HEK293T (cell line): Measurements from ENCODE around the gene ACCSL.
A peak's percentile ranks its signal among the peaks of the same experiment; 100 is the strongest.

Experiments used
- CTCF ChIA-PET: fragments of 350-600 bp; formaldehyde crosslinking; extraction: SDS; loops from one replicate; lab custom pipeline; 2021; ENCODE audit warnings: antibody characterized with exemption, inconsistent platforms; lab: Yijun Ruan, JAX
- POLR2A ChIA-PET: fragments of 350-600 bp; formaldehyde crosslinking; extraction: SDS; loops from one replicate; lab custom pipeline; 2020; ENCODE audit warnings: antibody characterized with exemption, inconsistent platforms; lab: Yijun Ruan, JAX
- DNase-seq: peaks from one replicate; pipeline ENCODE4 v3.0.0; 2012; ENCODE audit warnings: mixed read lengths; ENCODE audit errors: extremely low spot score
- ARNT ChIP-seq: fragments of 450-650 bp; IDR thresholded peaks from 2 replicates; pipeline ENCODE4 v1.6.1; 2017; ENCODE audit warnings: mild to moderate bottlenecking
- BHLHE40 ChIP-seq: fragments of 450-650 bp; IDR thresholded peaks from 2 replicates; pipeline ENCODE4 v1.6.1; 2016; ENCODE audit warnings: mild to moderate bottlenecking, moderate library complexity, borderline replicate concordance
- CTBP1 ChIP-seq: fragments of 450-650 bp; IDR thresholded peaks from 2 replicates; pipeline ENCODE4 v1.6.1; 2016; ENCODE audit warnings: borderline replicate concordance
- ELF4 ChIP-seq: fragments of 450-650 bp; IDR thresholded peaks from 2 replicates; pipeline ENCODE4 v1.6.1; 2017; ENCODE audit warnings: antibody characterized with exemption
- FOXA1 ChIP-seq: fragments of 450-650 bp; IDR thresholded peaks from 2 replicates; pipeline ENCODE4 v1.6.1; 2016; ENCODE audit warnings: mild to moderate bottlenecking
- FOXK2 ChIP-seq: fragments of 450-650 bp; IDR thresholded peaks from 2 replicates; pipeline ENCODE4 v1.6.1; 2016; ENCODE audit warnings: mild to moderate bottlenecking
- FOXM1 ChIP-seq: fragments of 450-650 bp; IDR thresholded peaks from 2 replicates; pipeline ENCODE4 v1.6.1; 2017; ENCODE audit warnings: mild to moderate bottlenecking, borderline replicate concordance
- HDGF ChIP-seq: fragments of 450-650 bp; IDR thresholded peaks from 2 replicates; pipeline ENCODE4 v1.6.1; 2017; ENCODE audit warnings: antibody characterized with exemption, borderline replicate concordance
- L3MBTL2 ChIP-seq: fragments of 450-650 bp; conservative IDR thresholded peaks from 2 replicates; pipeline ENCODE4 v1.6.1; 2016; ENCODE audit warnings: mild to moderate bottlenecking
- LEF1 ChIP-seq: fragments of 450-650 bp; IDR thresholded peaks from 2 replicates; pipeline ENCODE4 v1.6.1; 2017; ENCODE audit warnings: mild to moderate bottlenecking, borderline replicate concordance
- NFRKB ChIP-seq: fragments of 450-650 bp; IDR thresholded peaks from 2 replicates; pipeline ENCODE4 v1.6.1; 2016; ENCODE audit warnings: mild to moderate bottlenecking, moderate library complexity
- PKNOX1 ChIP-seq: fragments of 450-650 bp; IDR thresholded peaks from 2 replicates; pipeline ENCODE4 v1.6.1; 2016
- SP1 ChIP-seq: fragments of 450-650 bp; IDR thresholded peaks from 2 replicates; pipeline ENCODE4 v1.6.1; 2017
- SUZ12 ChIP-seq: fragments of 450-650 bp; IDR thresholded peaks from 2 replicates; pipeline ENCODE4 v1.6.1; 2016; ENCODE audit warnings: mild to moderate bottlenecking
- TARDBP ChIP-seq: fragments of 450-650 bp; IDR thresholded peaks from 2 replicates; pipeline ENCODE4 v1.6.1; 2016
- ZNF384 ChIP-seq: fragments of 450-650 bp; IDR thresholded peaks from 2 replicates; pipeline ENCODE4 v1.6.1; 2016

ACCSL gene

GRCh38 chr11:44032299-44033085 is 15.3 kb upstream of the ACCSL start:
- DNase-seq, result no peak
- ChIA-PET POLR2A (no interaction called here), CTCF (interaction anchor here (1.4 kb wide), 2 partner anchors 143 to 144 kb away, joined by 3 read pairs; no protein-coding TSS in a partner anchor)
- TF ChIP-seq SUZ12 (no peak), FOXM1 (no peak), ELF4 (no peak), L3MBTL2 (no peak), ZNF384 (no peak), NFRKB (no peak), ARNT (no peak), LEF1 (no peak), TARDBP (no peak), HDGF (no peak), FOXK2 (no peak), PKNOX1 (no peak), CTBP1 (no peak), BHLHE40 (no peak), FOXA1 (no peak), SP1 (no peak)

- ChIA-PET POLR2A (no interaction called here), CTCF (interaction anchor here (0.5 to 1.4 kb wide), 2 partner anchors 144 to 527 kb away, joined by 3 read pairs; no protein-coding TSS in a partner anchor)
Measured at GRCh38 chr11:44033411-44033850, 14.3 kb upstream of the ACCSL start.

GRCh38 chr11:44033856-44034255 is 13.9 kb upstream of the ACCSL start:
- no peak for DNase-seq
- CTCF ChIA-PET, result interaction anchor here (0.5 to 1.4 kb wide), 3 partner anchors 141 to 527 kb away, joined by 3 read pairs; no protein-coding TSS in a partner anchor
- POLR2A ChIA-PET, result no interaction called here
- TF ChIP-seq ARNT (no peak), HDGF (no peak), CTBP1 (no peak), LEF1 (no peak)

More at GRCh38 chr11:44033411-44033850, 14.3 kb upstream of the ACCSL start:
- TF ChIP-seq NFRKB (no peak), ZNF384 (no peak), SP1 (no peak), FOXK2 (no peak), TARDBP (no peak), FOXA1 (no peak), ELF4 (no peak), FOXM1 (no peak), BHLHE40 (no peak), SUZ12 (no peak), CTBP1 (no peak), LEF1 (no peak), ARNT (no peak), L3MBTL2 (no peak), HDGF (no peak), PKNOX1 (no peak)
- no peak for DNase-seq

GRCh38 chr11:44034639-44035038 is 13.1 kb upstream of the ACCSL start:
- ChIA-PET POLR2A (no interaction called here), CTCF (interaction anchor here (1.1 kb wide), 1 partner anchor 142 kb away, joined by 3 read pairs; no protein-coding TSS in a partner anchor)
- DNase-seq, result no peak
- no peak for TF ChIP-seq NFRKB

- ChIA-PET POLR2A (no interaction called here), CTCF (interaction anchor here (0.6 kb wide), 1 partner anchor 456 kb away, joined by 3 read pairs; no protein-coding TSS in a partner anchor)
- TF ChIP-seq ARNT (no peak), L3MBTL2 (no peak), HDGF (no peak), TARDBP (no peak), PKNOX1 (no peak), FOXK2 (no peak), SUZ12 (no peak), FOXM1 (no peak), ZNF384 (no peak)
- peak; percentile 79 for DNase-seq
Measured at GRCh38 chr11:44036811-44037657, 10.7 kb upstream of the ACCSL start.

GRCh38 chr11:44037658-44037998 is 10.2 kb upstream of the ACCSL start:
- POLR2A ChIA-PET, result no interaction called here
- no peak for TF ChIP-seq SP1
- TF ChIP-seq L3MBTL2, result no peak
- TF ChIP-seq TARDBP, result no peak
- CTCF ChIA-PET, result interaction anchor here (0.6 kb wide), 1 partner anchor 19 kb away, joined by 3 read pairs; no protein-coding TSS in a partner anchor
- no peak for DNase-seq
